Tongue (tissue), 2 donors: ENCODE measurements around the gene TBC1D5. TPM values are rescaled to one million over a fixed set of nuclear protein-coding genes. Genes with fewer than 3 reads are reported as not detected.
"Not testable (repeated sequence)": the region's sequence is repeated elsewhere in the genome, so short reads cannot be mapped to it uniquely, and the experiment has no call there.

ENCODE experiments used
- DNase-seq: peaks from one replicate; pipeline ENCODE4 v3.0.0-alpha.2; 2015
- total RNA-seq: library from RNA; depleted of rRNA; stranded (reverse); fragments of >200 nt; gene quantifications from one replicate; pipeline ENCODE4 v1.2.3, GENCODE V29; 2014

TBC1D5 gene
- 118 TPM for total RNA-seq

GRCh38 chr3:17742102-17742879, at the start of gene TBC1D5:
TBC1D5 (minus strand) TSS chr3:17742631; CDS start chr3:17508570, 234,061 bp downstream.
- DNase-seq = peak; percentile 99

GRCh38 chr3:17783426-17783825, 41.0 kb upstream of the TBC1D5 start:
- DNase-seq = no peak

- DNase-seq = no peak
Measured at GRCh38 chr3:17782751-17783150, 40.3 kb upstream of the TBC1D5 start.

- not testable (repeated sequence) for DNase-seq
Measured at GRCh38 chr3:17780369-17780768, 37.9 kb upstream of the TBC1D5 start.

GRCh38 chr3:17779304-17780250, 37.1 kb upstream of the TBC1D5 start:
- not testable (repeated sequence) for DNase-seq

- DNase-seq = not testable (repeated sequence)
Measured at GRCh38 chr3:17777326-17777725, 34.9 kb upstream of the TBC1D5 start.

- DNase-seq = no peak
Measured at GRCh38 chr3:17775073-17775472, 32.6 kb upstream of the TBC1D5 start.

GRCh38 chr3:17774180-17774910, 31.9 kb upstream of the TBC1D5 start:
- DNase-seq = not testable (repeated sequence)

- no peak for DNase-seq
Measured at GRCh38 chr3:17772556-17772955, 30.1 kb upstream of the TBC1D5 start.

- no peak for DNase-seq
Measured at GRCh38 chr3:17771177-17772017, 29.0 kb upstream of the TBC1D5 start.

- no peak for DNase-seq
Measured at GRCh38 chr3:17770682-17771081, 28.3 kb upstream of the TBC1D5 start.

GRCh38 chr3:17765819-17766472, 23.5 kb upstream of the TBC1D5 start:
- DNase-seq = no peak

GRCh38 chr3:17761563-17761962, 19.1 kb upstream of the TBC1D5 start:
- no peak for DNase-seq

GRCh38 chr3:17759901-17760300, 17.5 kb upstream of the TBC1D5 start:
- no peak for DNase-seq

GRCh38 chr3:17755836-17756235, 13.4 kb upstream of the TBC1D5 start:
- no peak for DNase-seq

- peak; percentile 69 for DNase-seq
Measured at GRCh38 chr3:17753632-17753992, 11.2 kb upstream of the TBC1D5 start.

GRCh38 chr3:17752876-17753631, 10.6 kb upstream of the TBC1D5 start:
- no peak for DNase-seq

GRCh38 chr3:17752436-17752835, 10.0 kb upstream of the TBC1D5 start:
- no peak for DNase-seq

GRCh38 chr3:17749705-17750293, 7.4 kb upstream of the TBC1D5 start:
- DNase-seq = no peak

GRCh38 chr3:17749281-17749680, 6.8 kb upstream of the TBC1D5 start:
- no peak for DNase-seq
